GM19463 (cell line): ENCODE measurements around the gene ZAP70.
A peak's percentile ranks its signal among the peaks of the same experiment; 100 is the strongest.

Experiments
- ATAC-seq: cut with Tn5 transposase; IDR thresholded peaks from one replicate; pipeline ENCODE4 v1.9.1; 2021; ENCODE audit warnings: mild to moderate bottlenecking, moderate library complexity; ENCODE audit not compliant: unreplicated experiment

ZAP70 gene

GRCh38 chr2:97732436-97733340 is 19.3 kb downstream of the ZAP70 start:
- ATAC-seq = no peak

GRCh38 chr2:97733341-97734035 is 20.1 kb downstream of the ZAP70 start:
- no peak for ATAC-seq

- ATAC-seq = no peak
Observed at GRCh38 chr2:97734061-97735051, 21.0 kb downstream of the ZAP70 start.

- ATAC-seq = no peak
Observed at GRCh38 chr2:97735161-97735561, 21.8 kb downstream of the ZAP70 start.

GRCh38 chr2:97736185-97736584 is 22.8 kb downstream of the ZAP70 start:
- no peak for ATAC-seq

GRCh38 chr2:97736608-97737330 is 23.4 kb downstream of the ZAP70 start:
- ATAC-seq = no peak

- ATAC-seq = no peak
Observed at GRCh38 chr2:97737421-97738178, 24.2 kb downstream of the ZAP70 start.

GRCh38 chr2:97738179-97739019 is 25.0 kb downstream of the ZAP70 start:
- no peak for ATAC-seq

GRCh38 chr2:97739020-97739892 is 25.9 kb downstream of the ZAP70 start:
- ATAC-seq = no peak

GRCh38 chr2:97739893-97740245 is 26.5 kb downstream of the ZAP70 start:
- no peak for ATAC-seq

GRCh38 chr2:97740590-97741182 is 27.3 kb downstream of the ZAP70 start:
- no peak for ATAC-seq

GRCh38 chr2:97741251-97741650 is 27.9 kb downstream of the ZAP70 start:
- no peak for ATAC-seq

- no peak for ATAC-seq
Observed at GRCh38 chr2:97741686-97742085, 28.3 kb downstream of the ZAP70 start.

GRCh38 chr2:97742381-97742847 is 29.0 kb downstream of the ZAP70 start:
- no peak for ATAC-seq

- no peak for ATAC-seq
Observed at GRCh38 chr2:97743913-97744312, 30.5 kb downstream of the ZAP70 start.

GRCh38 chr2:97745474-97746174 is 32.2 kb downstream of the ZAP70 start:
- peak; percentile 42 for ATAC-seq

- ATAC-seq = no peak
Observed at GRCh38 chr2:97747285-97747684, 33.9 kb downstream of the ZAP70 start.
